Loucy (cell line): ENCODE data around the gene NUS1.
"Not testable (repeated sequence)": the region's sequence is repeated elsewhere in the genome, so short reads cannot be mapped to it uniquely, and the experiment has no call there.

Experiments
- CTCF ChIP-seq: fragments of 200-600 bp; sonication (generic); conservative IDR thresholded peaks from 2 replicates; pipeline ENCODE4 v1.5.1; 2014; ENCODE audit warnings: mild to moderate bottlenecking, antibody characterized with exemption, low read length
- EZH2phosphoT487 ChIP-seq: fragments of 200-600 bp; IDR thresholded peaks from 2 replicates; pipeline ENCODE4 v1.6.1; 2018; ENCODE audit warnings: antibody characterized with exemption, mild to moderate bottlenecking, moderate library complexity, borderline replicate concordance

- not testable (repeated sequence) for TF ChIP-seq CTCF, EZH2phosphoT487
Observed at GRCh38 chr6:117721520-117721919, 46.3 kb downstream of the NUS1 start.
